SK-N-SH treated with all-trans-retinoic acid at 6 μM for 48 hours (cell line): Measurements from ENCODE around the gene ZNF320.

Experiments
- ARNTL ChIP-seq: fragments of 450-650 bp; formaldehyde crosslinking; IDR thresholded peaks from 2 replicates; pipeline ENCODE4 v1.5.0; 2020; ENCODE audit warnings: low read depth, mild to moderate bottlenecking, moderate library complexity, borderline replicate concordance
- ESRRG ChIP-seq: fragments of 250-450 bp; sonication (Bioruptor Pico); IDR thresholded peaks from 2 replicates; pipeline ENCODE4 v1.6.1; 2021; ENCODE audit warnings: mild to moderate bottlenecking
- ISL1 ChIP-seq: fragments of 250-450 bp; sonication (Bioruptor Pico); IDR thresholded peaks from 2 replicates; pipeline ENCODE4 v2.1.2; 2022; ENCODE audit warnings: mild to moderate bottlenecking, moderate library complexity
- OSR1 ChIP-seq: fragments of 250-450 bp; sonication (Bioruptor Pico); IDR thresholded peaks from 2 replicates; pipeline ENCODE4 v1.8.0; 2022; ENCODE audit warnings: moderate library complexity, mild to moderate bottlenecking, inconsistent platforms
- ZC3H10 ChIP-seq: fragments of 250-450 bp; sonication (Bioruptor Pico); IDR thresholded peaks from 2 replicates; pipeline ENCODE4 v1.5.1; 2021; ENCODE audit warnings: mild to moderate bottlenecking, moderate library complexity
- ZFP3 ChIP-seq: fragments of 250-450 bp; sonication (Bioruptor Pico); IDR thresholded peaks from 2 replicates; pipeline ENCODE4 v1.5.0; 2020; ENCODE audit warnings: mild to moderate bottlenecking, moderate library complexity
- ZFP30 ChIP-seq: fragments of 450-650 bp; formaldehyde crosslinking; IDR thresholded peaks from 2 replicates; pipeline ENCODE4 v1.5.0; 2022; ENCODE audit warnings: mild to moderate bottlenecking, moderate library complexity
- ZNF70 ChIP-seq: fragments of 450-650 bp; formaldehyde crosslinking; IDR thresholded peaks from 2 replicates; pipeline ENCODE4 v1.5.0; 2020; ENCODE audit warnings: mild to moderate bottlenecking, moderate library complexity
- TF ChIP-seq, protein P1 (sequence below): fragments of 250-450 bp; sonication (Bioruptor Pico); IDR thresholded peaks from 2 replicates; pipeline ENCODE4 v1.5.1; 2021; ENCODE audit warnings: mild to moderate bottlenecking, moderate library complexity
- TF ChIP-seq, protein P2 (sequence below): fragments of 250-450 bp; sonication (Bioruptor Pico); IDR thresholded peaks from 2 replicates; pipeline ENCODE4 v1.8.0; 2020; ENCODE audit warnings: mild to moderate bottlenecking, moderate library complexity, borderline replicate concordance

DNA sequence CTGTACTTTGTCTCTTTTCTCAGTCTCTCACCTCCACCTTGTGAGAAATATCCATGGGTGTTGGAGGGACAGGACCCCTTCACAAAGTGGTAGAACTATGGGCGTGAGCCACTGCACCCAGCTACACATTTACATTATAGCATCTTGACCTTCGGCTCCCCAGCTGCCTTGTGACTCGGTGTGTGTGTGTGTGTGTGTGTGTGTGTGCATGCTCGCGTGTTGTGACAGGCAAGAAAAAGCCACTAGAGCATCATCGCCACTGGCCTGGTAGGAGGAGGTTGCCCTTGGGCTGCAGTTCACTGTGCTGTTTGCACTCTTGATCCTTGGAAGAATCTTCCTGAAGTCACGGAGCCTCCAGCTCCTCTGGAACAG, 39.5 kb upstream of the ZNF320 start:
- TF ChIP-seq ISL1: no peak
- no peak for TF ChIP-seq ARNTL
- TF ChIP-seq ESRRG (CRISPR knock-in tag): no peak
- TF ChIP-seq ZNF70 (CRISPR knock-in tag): no peak
- TF ChIP-seq ZFP30: no peak
- TF ChIP-seq, protein P1, sequence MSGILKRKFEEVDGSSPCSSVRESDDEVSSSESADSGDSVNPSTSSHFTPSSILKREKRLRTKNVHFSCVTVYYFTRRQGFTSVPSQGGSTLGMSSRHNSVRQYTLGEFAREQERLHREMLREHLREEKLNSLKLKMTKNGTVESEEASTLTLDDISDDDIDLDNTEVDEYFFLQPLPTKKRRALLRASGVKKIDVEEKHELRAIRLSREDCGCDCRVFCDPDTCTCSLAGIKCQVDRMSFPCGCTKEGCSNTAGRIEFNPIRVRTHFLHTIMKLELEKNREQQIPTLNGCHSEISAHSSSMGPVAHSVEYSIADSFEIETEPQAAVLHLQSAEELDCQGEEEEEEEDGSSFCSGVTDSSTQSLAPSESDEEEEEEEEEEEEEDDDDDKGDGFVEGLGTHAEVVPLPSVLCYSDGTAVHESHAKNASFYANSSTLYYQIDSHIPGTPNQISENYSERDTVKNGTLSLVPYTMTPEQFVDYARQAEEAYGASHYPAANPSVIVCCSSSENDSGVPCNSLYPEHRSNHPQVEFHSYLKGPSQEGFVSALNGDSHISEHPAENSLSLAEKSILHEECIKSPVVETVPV (CRISPR knock-in tag): no peak
- TF ChIP-seq, protein P2, sequence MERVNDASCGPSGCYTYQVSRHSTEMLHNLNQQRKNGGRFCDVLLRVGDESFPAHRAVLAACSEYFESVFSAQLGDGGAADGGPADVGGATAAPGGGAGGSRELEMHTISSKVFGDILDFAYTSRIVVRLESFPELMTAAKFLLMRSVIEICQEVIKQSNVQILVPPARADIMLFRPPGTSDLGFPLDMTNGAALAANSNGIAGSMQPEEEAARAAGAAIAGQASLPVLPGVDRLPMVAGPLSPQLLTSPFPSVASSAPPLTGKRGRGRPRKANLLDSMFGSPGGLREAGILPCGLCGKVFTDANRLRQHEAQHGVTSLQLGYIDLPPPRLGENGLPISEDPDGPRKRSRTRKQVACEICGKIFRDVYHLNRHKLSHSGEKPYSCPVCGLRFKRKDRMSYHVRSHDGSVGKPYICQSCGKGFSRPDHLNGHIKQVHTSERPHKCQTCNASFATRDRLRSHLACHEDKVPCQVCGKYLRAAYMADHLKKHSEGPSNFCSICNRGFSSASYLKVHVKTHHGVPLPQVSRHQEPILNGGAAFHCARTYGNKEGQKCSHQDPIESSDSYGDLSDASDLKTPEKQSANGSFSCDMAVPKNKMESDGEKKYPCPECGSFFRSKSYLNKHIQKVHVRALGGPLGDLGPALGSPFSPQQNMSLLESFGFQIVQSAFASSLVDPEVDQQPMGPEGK (CRISPR knock-in tag): no peak
- no peak for TF ChIP-seq OSR1 (CRISPR knock-in tag)
- TF ChIP-seq ZFP3: no peak
- no peak for TF ChIP-seq ZC3H10 (CRISPR knock-in tag)
